ENCODE data around the gene ITPRIPL2.

The ITPRIPL2 gene

GRCh38 chr16:19113577-19114358, at the start of gene ITPRIPL2:
ITPRIPL2 (plus strand) TSS chr16:19113964; CDS start chr16:19114462, 498 bp downstream.
- DNase-seq (ENCODE audit: low read depth), result no peak

- no peak for DNase-seq (ENCODE audit: low read depth)
These were observed 46.8 kb upstream of the ITPRIPL2 start for GRCh38 chr16:19066988-19067348.

GRCh38 chr16:19067349-19068236, 46.2 kb upstream of the ITPRIPL2 start, which contains the start of gene COQ7:
COQ7 (plus strand) TSS chr16:19067614; CDS start chr16:19067665, 51 bp downstream.
- peak; percentile 95 for DNase-seq (ENCODE audit: low read depth)

- no peak for DNase-seq (ENCODE audit: low read depth)
These were observed 45.4 kb upstream of the ITPRIPL2 start for GRCh38 chr16:19068237-19068815.

GRCh38 chr16:19071811-19072777, 41.7 kb upstream of the ITPRIPL2 start:
- no peak for DNase-seq (ENCODE audit: low read depth)

- DNase-seq (ENCODE audit: low read depth), result no peak
These were observed 40.4 kb upstream of the ITPRIPL2 start for GRCh38 chr16:19073344-19073743.

- no peak for DNase-seq (ENCODE audit: low read depth)
These were observed 39.9 kb upstream of the ITPRIPL2 start for GRCh38 chr16:19073863-19074262.

- no peak for DNase-seq (ENCODE audit: low read depth)
These were observed 38.3 kb upstream of the ITPRIPL2 start for GRCh38 chr16:19075511-19075910.

GRCh38 chr16:19077879-19078278, 35.9 kb upstream of the ITPRIPL2 start:
- no peak for DNase-seq (ENCODE audit: low read depth)

- no peak for DNase-seq (ENCODE audit: low read depth)
These were observed 30.1 kb upstream of the ITPRIPL2 start for GRCh38 chr16:19083670-19084069.

GRCh38 chr16:19084139-19084538, 29.6 kb upstream of the ITPRIPL2 start:
- no peak for DNase-seq (ENCODE audit: low read depth)

- DNase-seq (ENCODE audit: low read depth), result no peak
These were observed 28.9 kb upstream of the ITPRIPL2 start for GRCh38 chr16:19084879-19085278.

- DNase-seq (ENCODE audit: low read depth), result no peak
These were observed 28.0 kb upstream of the ITPRIPL2 start for GRCh38 chr16:19085679-19086200.

- DNase-seq (ENCODE audit: low read depth), result peak; percentile 64
These were observed 27.2 kb upstream of the ITPRIPL2 start for GRCh38 chr16:19086322-19087199.

- DNase-seq (ENCODE audit: low read depth), result no peak
These were observed 25.3 kb upstream of the ITPRIPL2 start for GRCh38 chr16:19088341-19088916.

- DNase-seq (ENCODE audit: low read depth), result no peak
These were observed 24.3 kb upstream of the ITPRIPL2 start for GRCh38 chr16:19089410-19089955.

GRCh38 chr16:19090916-19091315, 22.8 kb upstream of the ITPRIPL2 start:
- no peak for DNase-seq (ENCODE audit: low read depth)

- no peak for DNase-seq (ENCODE audit: low read depth)
These were observed 20.9 kb upstream of the ITPRIPL2 start for GRCh38 chr16:19092653-19093410.
